CD4-positive, alpha-beta T cell (primary cell): Measurements from ENCODE around the gene ADAMTS17. TPM values are rescaled to one million over a fixed set of nuclear protein-coding genes. Genes with fewer than 3 reads are reported as not detected.

Experiments
- ATAC-seq: fragments of 200-7000 bp; cut with Tn5 transposase; one replicate; pipeline ENCODE4 v1.10.0; 2022; ENCODE audit warnings: mild to moderate bottlenecking; ENCODE audit not compliant: poor library complexity
- CTCF ChIA-PET: fragments of 350-600 bp; sonication (Branson Sonifier 250); formaldehyde crosslinking; loops from one replicate; lab custom pipeline; 2021; ENCODE audit warnings: antibody characterized with exemption, inconsistent platforms; lab: Charles Lee
- POLR2A ChIA-PET: fragments of 350-600 bp; sonication (Branson Sonifier 250); formaldehyde crosslinking; loops from one replicate; lab custom pipeline; 2021; ENCODE audit warnings: antibody characterized with exemption, inconsistent platforms; lab: Charles Lee
- DNase-seq, 14 experiments: peaks; one replicate each; pipeline ENCODE4 v3.0.0-alpha.2; 2013 to 2020; ENCODE audit warnings: mixed read lengths in 2 of 14
- H3K27ac ChIP-seq, 2 donors: one replicate each; pipeline versions ENCODE4 v1.5.1 to v1.7.0; 2013; ENCODE audit warnings: low read length in 2 of 2, low read depth in 1 of 2, mild to moderate bottlenecking in 1 of 2
- H3K27me3 ChIP-seq, 2 experiments: 1 replicate in 1 of 2; 2 replicates in 1 of 2; pipeline versions ENCODE4 v1.6.1 to v1.7.0; 2013; ENCODE audit warnings: low read length in 2 of 2, control low read depth in 1 of 2, mild to moderate bottlenecking in 1 of 2, moderate library complexity in 1 of 2; ENCODE audit not compliant: insufficient read depth in 2 of 2, control insufficient read depth in 1 of 2
- H3K36me3 ChIP-seq: one replicate; pipeline ENCODE4 v1.6.1; 2013; ENCODE audit warnings: low read length, control low read depth; ENCODE audit not compliant: insufficient read depth
- H3K4me1 ChIP-seq: one replicate; pipeline ENCODE4 v1.6.1; 2013; ENCODE audit warnings: low read length, control low read depth; ENCODE audit not compliant: insufficient read depth
- H3K4me3 ChIP-seq: one replicate; pipeline ENCODE4 v1.5.1; 2013; ENCODE audit warnings: mild to moderate bottlenecking, low read length, moderate library complexity
- H3K9me3 ChIP-seq, 2 experiments: 1 replicate in 1 of 2; 2 replicates in 1 of 2; pipeline versions ENCODE4 v1.6.1 to v1.7.0; 2013; ENCODE audit warnings: low read length in 2 of 2, mild to moderate bottlenecking in 2 of 2, control low read depth in 1 of 2, moderate library complexity in 1 of 2; ENCODE audit not compliant: control insufficient read depth in 1 of 2, insufficient read depth in 1 of 2
- H3K27ac Mint-ChIP-seq: one replicate; pipeline ENCODE4 v1.8.0; 2020; ENCODE audit warnings: mixed read lengths
- H3K27me3 Mint-ChIP-seq: one replicate; pipeline ENCODE4 v1.8.0; 2021; ENCODE audit warnings: mixed read lengths
- H3K36me3 Mint-ChIP-seq: one replicate; pipeline ENCODE4 v1.8.0; 2021; ENCODE audit warnings: low read depth, mixed read lengths
- H3K4me1 Mint-ChIP-seq: one replicate; pipeline ENCODE4 v1.8.0; 2021; ENCODE audit warnings: low read depth, mixed read lengths
- H3K4me3 Mint-ChIP-seq: one replicate; pipeline ENCODE4 v1.8.0; 2020; ENCODE audit warnings: mild to moderate bottlenecking, mixed read lengths
- H3K9me3 Mint-ChIP-seq: one replicate; pipeline ENCODE4 v1.8.0; 2020; ENCODE audit warnings: mixed read lengths
- CTCF ChIP-seq: fragments of 200-600 bp; IDR thresholded peaks from one replicate; pipeline ENCODE4 v1.8.0; 2022; ENCODE audit warnings: antibody characterized with exemption, mild to moderate bottlenecking
- intact Hi-C, 2 experiments: fragments of 100-400 bp; cut with DNase I in 1 of 2; cut with micrococcal nuclease in 1 of 2; formaldehyde crosslinking; loops; one replicate each; pipeline versions ENCODE4 v1.15.1 to v1.9.0; 2023 to 2025; cut with DNase I, micrococcal nuclease
- total RNA-seq, 174 experiments: library from RNA in 2 of 174; stranded (reverse) in 2 of 174; gene quantifications; one replicate each; pipeline ENCODE4 v1.2.3 and lab custom pipeline; 2021 to 2026

Gene ADAMTS17
- total RNA-seq, 2 experiments from 2014 or later = 9.9 to 13.2 TPM

GRCh38 chr15:100278596-100279380 is 63.0 kb downstream of the ADAMTS17 start:
- peaks cover 3 to 10% of the 10 kb centered on the region in 2 experiments for H3K9me3 ChIP-seq
- H3K27me3 ChIP-seq = no peaks in the 10 kb centered on the region
- H3K4me1 Mint-ChIP-seq = no peaks in the 10 kb centered on the region
- H3K4me3 ChIP-seq = no peak overlapping the region
- peaks cover 2% of the 10 kb centered on the region for H3K9me3 Mint-ChIP-seq
- intact Hi-C loops = no loop called here
- no peak for DNase-seq
- H3K27ac ChIP-seq = no peak overlapping the region
- H3K4me3 Mint-ChIP-seq = no peak overlapping the region
- H3K27me3 Mint-ChIP-seq = no peaks in the 10 kb centered on the region
- ChIA-PET POLR2A (no interaction called here), CTCF (no interaction called here)
- H3K27ac Mint-ChIP-seq = no peak overlapping the region
- H3K36me3 Mint-ChIP-seq = peaks cover 25% of the 10 kb centered on the region
- H3K4me1 ChIP-seq = no peaks in the 10 kb centered on the region
- ATAC-seq = no peak
- no peak for TF ChIP-seq CTCF
- H3K36me3 ChIP-seq = no peaks in the 10 kb centered on the region

- H3K4me1 ChIP-seq = no peaks in the 10 kb centered on the region
- no peaks in the 10 kb centered on the region for H3K27me3 ChIP-seq
- peaks cover 40% of the 10 kb centered on the region for H3K36me3 Mint-ChIP-seq
- H3K9me3 Mint-ChIP-seq = peaks cover 16% of the 10 kb centered on the region
- H3K36me3 ChIP-seq = no peaks in the 10 kb centered on the region
- DNase-seq (no peak), ATAC-seq (no peak)
- H3K9me3 ChIP-seq = peaks cover 14 to 17% of the 10 kb centered on the region in 2 experiments
- H3K27me3 Mint-ChIP-seq = no peaks in the 10 kb centered on the region
- POLR2A ChIA-PET = no interaction called here
- intact Hi-C loops = no loop called here
- H3K4me3 Mint-ChIP-seq = no peak overlapping the region
- no peak overlapping the region for H3K4me3 ChIP-seq
- no peaks in the 10 kb centered on the region for H3K4me1 Mint-ChIP-seq
- no peak for TF ChIP-seq CTCF
- no peak overlapping the region for H3K27ac ChIP-seq
- CTCF ChIA-PET = no interaction called here
- H3K27ac Mint-ChIP-seq = no peak overlapping the region
Observed at GRCh38 chr15:100277087-100277855, 64.5 kb downstream of the ADAMTS17 start.

- CTCF ChIA-PET = no interaction called here
- ATAC-seq (no peak), DNase-seq (no peak)
- H3K27ac Mint-ChIP-seq = no peak overlapping the region
- POLR2A ChIA-PET = no interaction called here
- no peaks in the 10 kb centered on the region for H3K36me3 ChIP-seq
- no peak overlapping the region for H3K27ac ChIP-seq
- intact Hi-C loops = no loop called here
- H3K36me3 Mint-ChIP-seq = peaks cover 47% of the 10 kb centered on the region
- H3K27me3 ChIP-seq = no peaks in the 10 kb centered on the region
- H3K27me3 Mint-ChIP-seq = no peaks in the 10 kb centered on the region
- peaks cover 17% of the 10 kb centered on the region for H3K9me3 Mint-ChIP-seq
- TF ChIP-seq CTCF = no peak
- H3K4me1 ChIP-seq = no peaks in the 10 kb centered on the region
- H3K9me3 ChIP-seq = peaks cover 14 to 19% of the 10 kb centered on the region in 2 experiments
- no peaks in the 10 kb centered on the region for H3K4me1 Mint-ChIP-seq
- no peak overlapping the region for H3K4me3 ChIP-seq
- no peak overlapping the region for H3K4me3 Mint-ChIP-seq
Observed at GRCh38 chr15:100276506-100276905, 65.3 kb downstream of the ADAMTS17 start.
